Ramos (cell line): Measurements from ENCODE around the gene UPF1.

ENCODE experiments used
- in situ Hi-C: fragments of 300-500 bp; cut with MboI; formaldehyde crosslinking; loops from one replicate; pipeline ENCODE4 v1.14.3; 2022; ENCODE audit warnings: low sequenced_read_pairs; ENCODE audit not compliant: unreplicated experiment

The UPF1 gene

DNA sequence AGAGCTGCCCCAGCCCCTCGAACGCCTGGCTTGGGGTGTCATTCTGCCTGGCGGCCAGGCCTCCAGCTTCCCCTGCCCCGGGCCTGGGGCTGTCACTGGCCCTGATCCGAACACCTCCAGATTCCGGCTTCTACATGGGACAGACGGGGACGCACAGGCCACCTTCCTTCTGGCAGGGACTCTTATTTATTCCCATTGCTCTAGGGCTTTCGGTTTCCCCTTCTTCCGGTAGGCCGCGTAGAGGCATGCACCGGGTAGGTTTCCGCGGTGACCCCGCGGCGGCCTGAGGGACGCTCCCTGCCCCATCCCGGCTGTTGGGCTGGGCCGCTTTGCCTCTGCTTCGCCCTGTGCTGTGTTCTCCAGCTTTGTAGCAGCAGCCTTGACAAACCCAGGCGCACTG, 36.0 kb downstream of the UPF1 start:
- in situ Hi-C loops, result no loop called here

- in situ Hi-C loops, result no loop called here
These were observed 36.7 kb downstream of the UPF1 start for GRCh38 chr19:18868380-18869022.

DNA sequence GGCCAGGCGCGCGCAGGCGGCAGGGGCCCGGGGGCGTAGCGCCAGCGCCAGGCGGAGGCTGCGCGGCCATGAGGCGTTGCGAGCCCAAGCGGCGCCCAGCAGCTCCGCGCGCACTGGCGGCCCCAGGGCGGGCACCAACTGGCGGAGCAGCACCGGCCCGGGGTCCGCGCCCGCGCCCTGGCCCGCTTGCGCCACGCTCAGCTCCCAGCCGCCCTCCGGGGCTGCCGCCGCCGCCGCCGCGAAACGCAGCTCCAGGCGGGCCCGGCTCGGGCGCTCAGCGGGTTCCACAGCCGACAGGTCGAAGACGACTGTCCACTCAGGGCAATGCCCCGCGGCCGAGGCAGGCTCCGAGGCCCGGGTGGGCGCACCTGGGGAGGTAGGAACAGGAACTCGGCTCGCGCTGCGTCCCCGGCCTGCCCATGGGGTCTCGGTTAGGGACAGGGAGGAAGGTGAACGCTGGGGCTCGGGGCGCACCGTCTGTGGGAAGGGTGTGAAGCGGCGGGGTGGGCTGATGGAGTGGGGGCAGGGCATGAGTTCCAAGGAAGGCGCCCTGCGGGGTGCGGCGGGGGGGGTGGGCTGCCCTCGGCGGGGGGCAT, 37.4 kb downstream of the UPF1 start:
- in situ Hi-C loops, result no loop called here

DNA sequence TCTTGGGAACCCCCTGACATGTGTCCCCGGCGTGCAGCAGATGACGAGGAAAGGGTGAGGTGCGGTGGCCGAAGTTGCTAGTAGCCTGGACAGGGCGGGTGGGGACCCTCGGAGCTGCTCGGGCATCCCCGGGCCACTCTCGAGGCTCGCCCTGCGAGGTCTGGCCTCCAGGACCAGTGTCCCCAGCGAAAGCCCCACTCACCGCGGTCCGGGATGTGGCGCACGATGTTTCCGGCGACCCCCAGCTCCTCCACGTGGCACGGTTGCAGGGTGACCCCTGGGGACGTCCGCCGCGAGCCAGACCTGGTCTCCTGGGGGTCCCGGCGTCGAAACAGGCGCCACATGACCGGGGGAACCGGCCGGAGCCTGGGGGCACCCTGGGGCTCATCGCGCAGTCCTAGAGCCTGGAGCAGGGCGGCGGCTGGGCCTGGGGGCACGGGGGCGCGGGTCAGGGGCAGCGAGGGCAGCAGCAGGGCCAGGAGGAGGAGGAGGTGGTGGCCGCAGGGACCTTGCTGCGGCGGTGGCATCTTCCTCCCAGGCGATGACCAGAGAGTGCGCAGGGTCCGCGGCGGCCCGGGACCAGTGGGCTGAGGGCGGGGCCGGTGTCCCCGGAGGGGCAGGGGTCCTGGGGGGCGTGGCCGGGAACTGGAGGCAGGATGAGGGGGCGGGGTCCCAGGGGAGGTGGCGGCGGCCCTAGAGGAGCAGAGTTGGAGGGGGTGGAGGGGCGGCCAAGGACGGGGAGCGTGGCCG, 38.2 kb downstream of the UPF1 start:
- in situ Hi-C loops, result no loop called here

GRCh38 chr19:18870531-18871172, 38.9 kb downstream of the UPF1 start:
- in situ Hi-C loops, result no loop called here

GRCh38 chr19:18871543-18871942, 39.8 kb downstream of the UPF1 start:
- in situ Hi-C loops, result no loop called here

- in situ Hi-C loops, result no loop called here
These were observed 44.0 kb downstream of the UPF1 start for GRCh38 chr19:18875726-18876125.

DNA sequence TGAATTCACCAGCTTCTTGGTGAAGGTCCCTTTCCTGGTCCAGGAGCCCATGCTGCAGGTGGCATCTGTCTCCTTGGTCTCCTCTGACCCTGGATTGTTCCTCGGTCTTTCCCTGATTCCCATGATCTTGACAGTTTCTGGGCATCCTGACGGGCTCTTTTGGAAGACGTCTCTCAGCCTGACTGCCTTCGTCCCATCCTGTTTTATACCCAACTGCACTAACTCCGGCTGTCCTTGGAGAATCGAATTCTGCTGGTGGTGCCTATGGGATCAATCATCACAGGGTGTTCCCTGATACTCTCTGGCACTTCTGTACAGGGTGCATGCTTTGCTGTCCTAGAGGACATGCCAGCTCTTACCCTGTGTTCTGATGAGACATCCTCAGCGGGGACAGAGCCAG, 45.1 kb downstream of the UPF1 start:
- in situ Hi-C loops, result no loop called here

DNA sequence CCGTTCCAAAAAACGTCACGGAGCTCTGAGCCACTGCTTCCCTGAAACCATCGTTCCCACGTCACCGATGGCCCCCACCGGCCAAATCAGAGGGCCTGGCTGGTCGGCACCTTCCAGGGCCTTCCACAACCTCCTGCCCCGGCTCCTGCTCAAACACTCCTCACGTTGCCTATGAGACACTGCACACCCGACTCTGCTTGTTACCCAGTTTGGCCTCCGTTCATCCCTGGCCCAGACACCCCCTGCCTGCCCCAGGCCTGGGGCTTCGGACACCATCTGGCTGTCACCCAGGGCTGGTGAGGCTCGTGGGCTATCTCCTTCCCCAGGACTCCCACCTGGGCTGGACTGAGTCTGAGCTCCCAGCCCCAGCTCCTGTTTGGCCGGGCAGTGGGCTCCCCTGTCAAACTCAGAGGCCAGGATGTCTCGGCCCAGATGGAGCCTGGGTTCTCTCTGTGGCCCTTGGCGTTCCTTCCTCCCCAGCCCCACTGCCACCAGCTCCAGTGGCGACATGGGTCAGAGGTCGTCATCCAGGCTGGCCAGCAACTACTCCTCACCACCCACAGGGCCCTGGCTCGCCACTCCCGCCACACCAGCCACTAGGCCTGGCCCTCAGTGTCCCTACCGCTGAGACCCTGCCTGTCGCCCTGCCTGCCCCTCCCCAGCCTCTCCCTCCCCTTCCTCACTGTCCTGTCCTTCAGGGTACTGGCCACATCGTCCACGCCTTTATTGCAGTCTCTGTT, 46.5 kb downstream of the UPF1 start:
- in situ Hi-C loops, result no loop called here

DNA sequence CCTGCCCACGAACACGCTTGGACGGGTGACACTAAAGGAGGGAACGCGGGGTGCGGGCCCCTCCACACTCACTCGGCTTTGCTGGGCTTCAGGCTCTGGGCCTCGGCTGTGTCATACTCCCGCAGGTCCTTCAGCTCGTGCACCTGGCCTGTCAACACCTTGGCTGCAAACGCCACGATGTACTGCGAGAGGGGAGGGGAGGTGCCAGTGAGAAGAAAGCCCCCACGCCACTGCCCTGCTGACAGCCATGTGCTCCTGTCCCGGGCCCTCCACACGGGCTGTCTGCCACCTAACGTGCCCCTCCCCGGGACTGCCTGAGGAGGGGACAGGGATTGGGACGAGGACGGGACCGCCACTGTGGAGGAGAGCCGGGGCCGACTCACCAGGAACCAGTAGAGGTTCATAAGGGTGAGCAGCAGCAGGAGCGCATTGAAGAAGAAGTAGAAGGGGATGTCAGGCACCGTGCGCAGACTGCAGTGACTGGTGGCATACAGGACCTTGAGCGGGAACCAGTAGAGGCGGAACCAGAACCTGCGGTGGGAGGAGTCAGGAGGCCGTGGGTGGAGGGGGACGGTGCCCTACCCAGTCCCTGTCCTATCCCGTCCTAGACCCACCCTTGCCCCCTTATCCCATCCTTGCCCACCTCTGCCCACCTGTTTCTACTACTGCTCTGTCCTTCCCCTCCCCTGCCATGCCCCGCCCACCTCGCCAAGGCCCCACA, 47.3 kb downstream of the UPF1 start:
- in situ Hi-C loops, result no loop called here

DNA sequence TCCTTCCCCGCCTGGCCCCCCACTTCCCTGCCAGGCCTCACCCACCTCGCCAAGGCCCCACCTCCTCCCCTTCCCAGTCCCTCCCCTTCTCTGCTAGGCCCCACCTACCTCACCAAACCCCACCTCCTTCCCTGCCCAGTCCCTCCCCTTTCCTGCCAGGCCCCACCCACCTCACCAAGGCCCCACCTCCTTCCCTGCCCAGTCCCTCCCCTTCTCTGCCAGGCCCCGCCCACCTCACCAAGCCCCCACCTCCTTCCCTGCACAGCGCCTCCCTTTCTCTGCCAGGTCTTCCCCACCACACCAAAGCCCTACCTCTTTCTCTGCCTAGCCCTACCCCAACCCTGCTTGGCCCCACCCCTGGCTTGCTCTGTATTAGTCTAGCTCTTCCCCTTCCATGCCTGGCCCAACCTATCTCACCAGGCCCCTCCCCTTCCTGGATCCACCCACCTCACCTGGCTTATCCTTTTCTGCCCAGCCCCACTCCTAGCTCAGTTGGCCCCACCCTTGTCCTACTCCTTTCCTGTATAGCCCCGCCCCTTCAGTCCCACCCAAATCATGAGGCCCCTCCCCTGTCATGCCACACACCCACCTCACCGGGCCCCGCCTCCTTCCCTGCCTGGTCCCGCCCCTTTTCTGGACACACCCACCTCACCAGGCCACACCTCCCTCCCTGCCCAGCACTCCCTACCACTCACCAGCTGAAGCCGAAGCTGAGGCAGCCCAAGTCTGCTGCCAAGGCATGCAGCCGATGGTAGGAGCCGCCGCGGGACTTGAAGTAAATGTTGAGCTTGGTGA, 48.0 kb downstream of the UPF1 start:
- in situ Hi-C loops, result no loop called here

GRCh38 chr19:18881491-18881890, 49.7 kb downstream of the UPF1 start:
- in situ Hi-C loops, result no loop called here

DNA sequence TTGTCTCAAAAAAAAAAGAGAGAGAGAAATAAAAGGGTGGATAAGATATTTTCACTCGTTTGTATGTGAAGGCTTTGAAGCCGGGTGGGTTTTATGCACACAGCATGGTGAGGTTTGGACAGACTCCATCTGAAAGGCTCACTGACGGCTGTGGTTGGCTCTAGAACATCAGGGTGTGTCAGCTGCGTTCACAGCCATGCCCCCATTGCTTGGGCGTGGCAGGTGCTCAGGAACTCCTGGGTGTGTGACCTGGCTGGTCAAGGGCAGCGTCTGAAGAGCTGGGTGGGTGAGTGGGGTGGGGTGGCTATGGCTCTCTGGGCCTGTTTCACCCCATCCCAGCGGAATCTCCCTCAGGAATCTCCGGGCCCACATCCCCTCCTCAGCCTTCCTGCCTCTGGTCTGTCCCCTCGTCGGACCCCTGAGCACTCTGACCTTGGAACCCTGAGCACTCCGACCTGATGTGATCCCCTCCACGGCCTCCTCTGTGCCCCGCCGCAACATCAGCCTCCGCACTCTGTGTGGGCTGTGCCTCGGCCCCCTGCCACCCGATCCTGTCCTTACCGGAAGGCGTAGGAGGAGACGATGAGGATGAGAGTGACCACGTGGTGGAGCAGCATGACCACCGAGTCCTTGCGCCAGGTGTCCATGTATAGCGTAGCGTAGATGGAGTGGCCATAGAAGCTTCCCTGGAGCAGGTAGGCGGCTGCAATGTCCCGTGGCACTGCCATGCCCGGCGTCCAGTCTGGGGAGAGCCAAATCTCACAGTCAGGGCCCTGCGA, 52.0 kb downstream of the UPF1 start:
- in situ Hi-C loops, result no loop called here

GRCh38 chr19:18886972-18887371, 55.2 kb downstream of the UPF1 start:
- in situ Hi-C loops, result no loop called here

DNA sequence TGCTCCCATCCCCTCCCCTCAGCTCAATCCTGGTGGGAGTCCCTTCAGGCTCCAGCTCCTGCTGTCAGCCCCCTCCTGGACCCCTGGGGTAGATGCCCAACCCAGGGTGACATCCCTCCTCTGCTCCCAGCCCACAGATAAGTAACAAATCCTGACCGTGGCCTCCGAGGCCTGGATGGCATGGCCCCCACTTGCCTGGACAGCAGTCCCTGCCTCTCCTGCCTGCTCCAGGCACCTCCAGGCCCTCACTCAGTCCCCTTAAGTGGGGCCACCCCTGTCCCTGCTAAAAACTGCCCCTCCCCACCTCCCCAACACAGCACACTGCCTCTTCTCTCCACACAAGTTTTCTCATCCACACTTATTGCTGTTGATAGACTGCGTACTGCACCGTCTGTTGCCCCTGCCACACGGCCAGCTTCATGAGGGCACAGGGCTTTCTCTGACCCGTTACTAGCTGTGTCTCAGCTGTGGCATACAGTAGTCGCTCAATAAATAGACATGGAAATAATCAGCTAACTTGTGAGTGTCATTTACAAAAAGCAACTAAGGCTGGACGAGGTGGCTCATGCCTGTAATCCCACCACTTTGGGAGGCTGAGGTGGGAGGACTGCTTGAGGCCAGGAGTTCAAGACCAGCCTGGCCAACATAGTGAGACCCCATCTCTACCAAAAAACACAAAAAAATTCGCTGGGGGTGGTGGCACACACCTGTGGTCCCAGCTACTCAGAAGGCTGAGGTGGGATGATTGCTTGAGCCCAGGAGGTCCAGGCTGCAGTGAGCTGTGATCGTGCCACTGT, 58.4 kb downstream of the UPF1 start:
- in situ Hi-C loops, result no loop called here

- in situ Hi-C loops, result no loop called here
These were observed 62.0 kb downstream of the UPF1 start for GRCh38 chr19:18893587-18894253.
